PC-9 (cell line): ENCODE results near the gene DNASE1L2. TPM values are rescaled to one million over a fixed set of nuclear protein-coding genes. Genes with fewer than 3 reads are reported as not detected.

Experiments used
- BruUV-seq: library from RNA; stranded (reverse); fragments of 400-500 nt; replicated peaks from 2 replicates; lab custom pipeline; 2021; lab: Mats Ljungman, UMichigan
- CTCF ChIA-PET: fragments of 300-600 bp; sonication (Branson Sonifier 250); formaldehyde crosslinking; loops from one replicate; lab custom pipeline; 2022; ENCODE audit warnings: antibody characterized with exemption; lab: Charles Lee
- POLR2A ChIA-PET: fragments of 300-600 bp; sonication (Branson Sonifier 250); formaldehyde crosslinking; loops from one replicate; lab custom pipeline; 2022; ENCODE audit warnings: antibody characterized with exemption; ENCODE audit not compliant: unreplicated experiment; lab: Charles Lee
- DNase-seq, 2 experiments: peaks; one replicate each; pipeline versions ENCODE4 v3.0.0 to v3.0.0-alpha.2; 2015 to 2022; ENCODE audit warnings: mixed read lengths in 1 of 2
- H2AFZ ChIP-seq: fragments of 200-600 bp; sonication (generic); 2 replicates; pipeline ENCODE4 v1.8.1; 2017; ENCODE audit warnings: antibody characterized with exemption
- H3F3A ChIP-seq: fragments of 200-600 bp; sonication (generic); 2 replicates; pipeline ENCODE4 v1.8.1; 2017; ENCODE audit warnings: antibody characterized with exemption, mild to moderate bottlenecking, low read depth; ENCODE audit not compliant: insufficient read depth
- H3K27ac ChIP-seq: fragments of 200-600 bp; sonication (generic); 2 replicates; pipeline ENCODE4 v1.6.1; 2016; ENCODE audit warnings: mixed run types
- H3K27me3 ChIP-seq: fragments of 200-600 bp; sonication (generic); 2 replicates; pipeline ENCODE4 v1.6.1; 2016; ENCODE audit warnings: low read depth, mixed run types; ENCODE audit not compliant: insufficient read depth
- H3K36me3 ChIP-seq: fragments of 200-600 bp; sonication (generic); 2 replicates; pipeline ENCODE4 v1.6.1; 2016; ENCODE audit warnings: low read depth, mixed run types
- H3K4me1 ChIP-seq: fragments of 200-600 bp; sonication (generic); replicated peaks from 2 replicates; pipeline ENCODE4 v1.6.1; 2016; ENCODE audit warnings: mixed run types; ENCODE audit not compliant: insufficient read depth
- H3K4me2 ChIP-seq: fragments of 200-600 bp; sonication (generic); 2 replicates; pipeline ENCODE4 v1.6.1; 2017; ENCODE audit warnings: mixed run types
- H3K4me3 ChIP-seq: fragments of 200-600 bp; sonication (generic); 2 replicates; pipeline ENCODE4 v1.6.1; 2016; ENCODE audit warnings: mixed run types
- H3K79me2 ChIP-seq: fragments of 200-600 bp; sonication (generic); 2 replicates; pipeline ENCODE4 v1.6.1; 2017; ENCODE audit warnings: low read depth, mixed run types
- H3K9me2 ChIP-seq: fragments of 200-600 bp; sonication (generic); 2 replicates; pipeline ENCODE4 v1.8.1; 2017; ENCODE audit warnings: mild to moderate bottlenecking; ENCODE audit not compliant: insufficient read depth
- H3K9me3 ChIP-seq: fragments of 200-600 bp; sonication (generic); 2 replicates; pipeline ENCODE4 v1.8.1; 2016; ENCODE audit warnings: low read depth; ENCODE audit not compliant: insufficient read depth
- H4K20me1 ChIP-seq: fragments of 200-600 bp; sonication (generic); 2 replicates; pipeline ENCODE4 v1.8.1; 2017; ENCODE audit not compliant: insufficient read depth
- CTCF ChIP-seq: fragments of 200-600 bp; sonication (generic); conservative IDR thresholded peaks from 2 replicates; pipeline ENCODE4 v1.6.1; 2017; ENCODE audit warnings: mixed run types, antibody characterized with exemption, mild to moderate bottlenecking, moderate library complexity
- EZH2 ChIP-seq: fragments of 200-600 bp; sonication (generic); IDR thresholded peaks from 2 replicates; pipeline ENCODE4 v1.8.0; 2017; ENCODE audit warnings: antibody characterized with exemption, low read depth
- intact Hi-C: fragments of 100-400 bp; cut with micrococcal nuclease; formaldehyde crosslinking; loops from one replicate; pipeline ENCODE4 v1.10.0; 2022; ENCODE audit not compliant: unreplicated experiment
- total RNA-seq: library from RNA; stranded (reverse); gene quantifications from 2 replicates; pipeline ENCODE4 v1.2.3, GENCODE V29; 2021

Gene DNASE1L2
- total RNA-seq, 1 experiment from 2014 or later, result 7.3 TPM

GRCh38 chr16:2233046-2233775 is 3.0 kb upstream of the DNASE1L2 start:
- no peak overlapping the region for H3K27ac ChIP-seq
- H2AFZ ChIP-seq, result no peak overlapping the region
- H3K4me3 ChIP-seq, result no peak overlapping the region
- CTCF ChIA-PET, result interaction anchor here (0.5 kb wide), 1 partner anchor 48 kb away, joined by 3 read pairs; no protein-coding TSS in a partner anchor
- no peak overlapping the region for H3K4me2 ChIP-seq
- H3F3A ChIP-seq, result 0 out of 2 replicates have a peak, but pooled peaks cover 7% of the 10 kb centered on the region
- TF ChIP-seq EZH2, result no peak
- TF ChIP-seq CTCF, result no peak
- POLR2A ChIA-PET, result interaction anchor here (0.7 kb wide), 1 partner anchor 26 kb away, joined by 6 read pairs; no protein-coding TSS in a partner anchor
- H3K79me2 ChIP-seq, result peaks cover 5% of the 10 kb centered on the region; the same call in 1 of the 2 replicates
- no peaks in the 10 kb centered on the region for H3K36me3 ChIP-seq
- BruUV-seq, result no TSS peak
- H4K20me1 ChIP-seq, result peaks cover 21% of the 10 kb centered on the region
- H3K4me1 ChIP-seq, result no peaks in the 10 kb centered on the region
- intact Hi-C loops, result no loop called here
- no peaks in the 10 kb centered on the region for H3K9me3 ChIP-seq
- H3K9me2 ChIP-seq, result no peaks in the 10 kb centered on the region
- DNase-seq, result no peak
- H3K27me3 ChIP-seq, result no peaks in the 10 kb centered on the region

GRCh38 chr16:2233872-2234812 is 2.1 kb upstream of the DNASE1L2 start:
- Histone ChIP-seq H3K36me3 (no peaks in the 10 kb centered on the region), H3K4me3 (no peak overlapping the region), H3K27ac (no peak overlapping the region), H3K9me3 (no peaks in the 10 kb centered on the region), H3K9me2 (no peaks in the 10 kb centered on the region), H4K20me1 (peaks cover 16% of the 10 kb centered on the region), H2AFZ (no peak overlapping the region), H3F3A (peaks cover 11% of the 10 kb centered on the region; the same call in 1 of the 2 replicates), H3K79me2 (no peaks in the 10 kb centered on the region), H3K4me1 (no peaks in the 10 kb centered on the region), H3K4me2 (no peak overlapping the region), H3K27me3 (no peaks in the 10 kb centered on the region)
- intact Hi-C loops, result no loop called here
- CTCF ChIA-PET, result no interaction called here
- DNase-seq, result no peak
- POLR2A ChIA-PET, result no interaction called here
- no TSS peak for BruUV-seq
- TF ChIP-seq CTCF (no peak), EZH2 (no peak)

DNA sequence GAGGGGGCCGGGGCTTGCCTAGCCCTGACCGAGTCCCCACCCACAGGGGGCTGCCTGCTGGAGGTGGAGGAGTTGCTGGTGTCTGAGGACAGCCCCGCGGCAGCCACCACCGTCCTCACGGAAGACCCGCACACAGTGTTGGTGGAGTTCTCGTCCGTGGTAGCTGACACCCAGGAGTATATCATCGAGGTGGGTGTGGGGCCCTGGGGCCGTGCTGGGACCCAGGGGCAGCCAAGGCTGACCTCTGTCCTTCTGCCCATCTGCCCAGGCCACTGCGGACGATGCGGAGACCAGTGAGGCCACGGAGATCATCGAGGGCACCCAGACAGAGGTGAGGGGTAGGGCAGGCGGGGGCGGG is 1.5 kb upstream of the DNASE1L2 start:
- TF ChIP-seq CTCF (no peak), EZH2 (no peak)
- no peaks in the 10 kb centered on the region for H3K79me2 ChIP-seq
- H3F3A ChIP-seq, result peaks cover 17% of the 10 kb centered on the region; the same call in 1 of the 2 replicates
- BruUV-seq, result no TSS peak
- DNase-seq, result no peak
- H3K9me3 ChIP-seq, result no peaks in the 10 kb centered on the region
- H3K4me1 ChIP-seq, result no peaks in the 10 kb centered on the region
- H3K4me3 ChIP-seq, result no peak overlapping the region
- H3K27ac ChIP-seq, result no peak overlapping the region
- H3K4me2 ChIP-seq, result no peak overlapping the region
- H3K36me3 ChIP-seq, result no peaks in the 10 kb centered on the region
- H2AFZ ChIP-seq, result no peak overlapping the region
- no peaks in the 10 kb centered on the region for H3K9me2 ChIP-seq
- intact Hi-C loops, result no loop called here
- H4K20me1 ChIP-seq, result peaks cover 19% of the 10 kb centered on the region
- POLR2A ChIA-PET, result no interaction called here
- no peaks in the 10 kb centered on the region for H3K27me3 ChIP-seq
- CTCF ChIA-PET, result no interaction called here
